GM12875 (cell line): ENCODE results near the gene HPS3.

Experiments used
- H3K4me3 ChIP-seq: one replicate; pipeline ENCODE4 v1.5.1; 2011; ENCODE audit warnings: low read depth, low read length, control low read depth
- CTCF ChIP-seq: IDR thresholded peaks from 2 replicates; pipeline ENCODE4 v1.5.1; 2011; ENCODE audit warnings: low read depth, mild to moderate bottlenecking, control low read depth, inconsistent platforms, low read length, moderate library complexity, borderline replicate concordance; ENCODE audit not compliant: insufficient read depth

The HPS3 gene

GRCh38 chr3:149162007-149162406 is 32.6 kb downstream of the HPS3 start:
- no peak for TF ChIP-seq CTCF
- no peak overlapping the region for H3K4me3 ChIP-seq

GRCh38 chr3:149163066-149163465 is 33.6 kb downstream of the HPS3 start:
- no peak for TF ChIP-seq CTCF

GRCh38 chr3:149167898-149168297 is 38.5 kb downstream of the HPS3 start:
- TF ChIP-seq CTCF: no peak
- H3K4me3 ChIP-seq: no peak overlapping the region

More at GRCh38 chr3:149163066-149163465, 33.6 kb downstream of the HPS3 start:
- H3K4me3 ChIP-seq: no peak overlapping the region

GRCh38 chr3:149170672-149171071 is 41.2 kb downstream of the HPS3 start:
- no peak overlapping the region for H3K4me3 ChIP-seq
- TF ChIP-seq CTCF: no peak

- TF ChIP-seq CTCF: no peak
- no peak overlapping the region for H3K4me3 ChIP-seq
Observed at GRCh38 chr3:149174901-149175300, 45.5 kb downstream of the HPS3 start.

- no peak overlapping the region for H3K4me3 ChIP-seq
- TF ChIP-seq CTCF: no peak
Observed at GRCh38 chr3:149177122-149177521, 47.7 kb downstream of the HPS3 start.

GRCh38 chr3:149179220-149179619 is 49.8 kb downstream of the HPS3 start:
- H3K4me3 ChIP-seq: no peak overlapping the region
- no peak for TF ChIP-seq CTCF
